Loucy (cell line): Measurements from ENCODE around the gene ACTR1A.

ENCODE experiments used
- H2AFZ ChIP-seq: fragments of 200-600 bp; sonication (generic); 2 replicates; pipeline ENCODE4 v1.6.0; 2016; ENCODE audit warnings: antibody characterized with exemption, mild to moderate bottlenecking, low read length, moderate library complexity
- H3F3A ChIP-seq: fragments of 200-600 bp; 2 replicates; pipeline ENCODE4 v1.6.0; 2016; ENCODE audit warnings: antibody characterized with exemption, low read depth, mild to moderate bottlenecking
- H3K27me3 ChIP-seq: fragments of 200-600 bp; sonication (generic); 2 replicates; pipeline ENCODE4 v1.6.1; 2014; ENCODE audit warnings: low read length, mild to moderate bottlenecking; ENCODE audit not compliant: insufficient read depth, poor library complexity, severe bottlenecking
- H3K36me3 ChIP-seq: fragments of 200-600 bp; sonication (generic); 2 replicates; pipeline ENCODE4 v1.6.1; 2016; ENCODE audit warnings: low read length; ENCODE audit not compliant: insufficient read depth
- H3K4me1 ChIP-seq: fragments of 200-600 bp; sonication (generic); 2 replicates; pipeline ENCODE4 v1.5.1; 2014; ENCODE audit warnings: low read length, mild to moderate bottlenecking; ENCODE audit not compliant: insufficient read depth, poor library complexity, severe bottlenecking
- H3K4me2 ChIP-seq: fragments of 200-600 bp; sonication (generic); 2 replicates; pipeline ENCODE4 v1.6.0; 2014; ENCODE audit warnings: antibody characterized with exemption, low read length, low read depth, mild to moderate bottlenecking; ENCODE audit not compliant: poor library complexity, severe bottlenecking
- H3K4me3 ChIP-seq: fragments of 200-600 bp; sonication (generic); 2 replicates; pipeline ENCODE4 v1.5.1; 2014; ENCODE audit warnings: low read length, mild to moderate bottlenecking, mixed read lengths; ENCODE audit not compliant: poor library complexity, severe bottlenecking
- H3K79me2 ChIP-seq: fragments of 200-600 bp; sonication (generic); 2 replicates; pipeline ENCODE4 v1.6.1; 2014; ENCODE audit warnings: low read length; ENCODE audit not compliant: insufficient read depth
- H3K9ac ChIP-seq: fragments of 200-600 bp; sonication (generic); 2 replicates; pipeline ENCODE4 v1.6.0; 2014; ENCODE audit warnings: mild to moderate bottlenecking, low read depth, low read length, moderate library complexity; ENCODE audit not compliant: poor library complexity, severe bottlenecking
- H3K9me2 ChIP-seq: fragments of 200-600 bp; sonication (generic); replicated peaks from 2 replicates; pipeline ENCODE4 v1.6.1; 2016; ENCODE audit warnings: low read depth, low read length, mixed read lengths
- H3K9me3 ChIP-seq: fragments of 200-600 bp; sonication (generic); 2 replicates; pipeline ENCODE4 v1.6.1; 2014; ENCODE audit warnings: mild to moderate bottlenecking, antibody characterized with exemption, low read length, low read depth; ENCODE audit not compliant: insufficient read depth
- H4K20me1 ChIP-seq: fragments of 200-600 bp; sonication (generic); 2 replicates; pipeline ENCODE4 v1.6.0; 2014; ENCODE audit warnings: antibody characterized with exemption, low read length, mild to moderate bottlenecking; ENCODE audit not compliant: insufficient read depth, poor library complexity, severe bottlenecking
- EZH2phosphoT487 ChIP-seq: fragments of 200-600 bp; IDR thresholded peaks from 2 replicates; pipeline ENCODE4 v1.6.1; 2018; ENCODE audit warnings: antibody characterized with exemption, mild to moderate bottlenecking, moderate library complexity, borderline replicate concordance
- TF ChIP-seq, protein P1 (sequence below): fragments of 200-600 bp; sonication (generic); conservative IDR thresholded peaks from 2 replicates; pipeline ENCODE4 v1.5.1; 2014; ENCODE audit warnings: mild to moderate bottlenecking, antibody characterized with exemption, low read length

The ACTR1A gene

DNA sequence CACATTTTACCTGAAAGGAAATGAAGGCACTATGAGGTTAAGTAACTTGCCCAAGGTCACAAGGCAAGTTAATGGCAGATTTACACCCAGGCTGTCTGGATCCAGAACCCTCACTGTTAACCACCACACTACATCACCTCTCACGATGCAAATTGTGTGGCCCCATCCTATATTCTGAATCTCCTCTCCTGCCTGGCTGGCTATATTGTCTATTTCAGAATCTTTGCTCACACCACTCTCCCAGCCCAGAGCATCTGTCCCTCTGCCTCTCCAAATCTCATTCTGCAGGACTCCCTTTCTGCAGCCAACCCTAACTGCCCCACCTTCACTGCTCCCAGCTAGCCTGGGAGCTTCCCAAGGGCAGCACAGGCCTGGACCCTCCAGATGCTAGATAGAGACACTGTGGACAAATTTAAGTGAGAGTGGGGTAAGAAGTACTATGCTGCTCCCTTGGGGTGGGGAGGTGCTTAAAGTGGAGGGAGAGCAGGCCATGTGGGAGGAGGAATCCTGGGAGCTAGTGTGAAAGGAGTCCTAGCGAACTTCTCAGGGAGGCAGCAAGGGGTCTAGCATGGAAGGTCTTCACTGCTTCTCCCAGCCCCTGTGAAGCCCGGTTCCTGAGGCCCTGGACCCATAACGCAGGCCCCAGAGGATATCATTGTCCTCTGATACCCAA, 70.9 kb downstream of the ACTR1A start:
- no peaks in the 10 kb centered on the region for H3F3A ChIP-seq

DNA sequence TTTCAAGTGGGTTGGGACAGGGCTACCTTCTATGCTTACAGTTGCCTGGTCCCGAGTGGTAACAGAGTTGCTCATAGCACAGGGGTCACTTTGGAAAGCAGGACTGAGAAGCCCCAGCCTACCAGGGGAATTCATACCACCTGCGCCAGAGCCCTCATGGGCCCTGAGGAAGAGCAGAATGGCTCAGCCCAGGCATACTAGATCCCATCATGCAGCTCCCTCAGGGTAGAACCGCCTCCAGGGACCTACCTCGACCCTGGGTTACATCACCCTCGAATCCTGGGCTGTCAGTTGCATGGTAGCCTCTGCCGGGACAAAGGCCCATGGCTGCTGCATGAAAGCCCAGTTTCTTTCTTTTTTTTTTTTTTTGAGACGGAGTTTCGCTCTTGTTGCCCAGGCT, 73.0 kb downstream of the ACTR1A start:
- Histone ChIP-seq H3K9ac (no peak overlapping the region), H3K9me2 (no peaks in the 10 kb centered on the region), H3K9me3 (no peaks in the 10 kb centered on the region), H2AFZ (no peak overlapping the region), H3F3A (no peaks in the 10 kb centered on the region), H3K79me2 (peaks cover 18% of the 10 kb centered on the region), H3K4me1 (peaks cover 6% of the 10 kb centered on the region), H3K4me3 (no peak overlapping the region), H4K20me1 (no peaks in the 10 kb centered on the region), H3K4me2 (no peak overlapping the region), H3K36me3 (no peaks in the 10 kb centered on the region), H3K27me3 (no peaks in the 10 kb centered on the region)
- no peak for TF ChIP-seq EZH2phosphoT487
- TF ChIP-seq, protein P1, sequence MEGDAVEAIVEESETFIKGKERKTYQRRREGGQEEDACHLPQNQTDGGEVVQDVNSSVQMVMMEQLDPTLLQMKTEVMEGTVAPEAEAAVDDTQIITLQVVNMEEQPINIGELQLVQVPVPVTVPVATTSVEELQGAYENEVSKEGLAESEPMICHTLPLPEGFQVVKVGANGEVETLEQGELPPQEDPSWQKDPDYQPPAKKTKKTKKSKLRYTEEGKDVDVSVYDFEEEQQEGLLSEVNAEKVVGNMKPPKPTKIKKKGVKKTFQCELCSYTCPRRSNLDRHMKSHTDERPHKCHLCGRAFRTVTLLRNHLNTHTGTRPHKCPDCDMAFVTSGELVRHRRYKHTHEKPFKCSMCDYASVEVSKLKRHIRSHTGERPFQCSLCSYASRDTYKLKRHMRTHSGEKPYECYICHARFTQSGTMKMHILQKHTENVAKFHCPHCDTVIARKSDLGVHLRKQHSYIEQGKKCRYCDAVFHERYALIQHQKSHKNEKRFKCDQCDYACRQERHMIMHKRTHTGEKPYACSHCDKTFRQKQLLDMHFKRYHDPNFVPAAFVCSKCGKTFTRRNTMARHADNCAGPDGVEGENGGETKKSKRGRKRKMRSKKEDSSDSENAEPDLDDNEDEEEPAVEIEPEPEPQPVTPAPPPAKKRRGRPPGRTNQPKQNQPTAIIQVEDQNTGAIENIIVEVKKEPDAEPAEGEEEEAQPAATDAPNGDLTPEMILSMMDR, result no peak

More for the DNA sequence above, 70.9 kb downstream of the ACTR1A start:
- Histone ChIP-seq H3K4me1 (peaks cover 6% of the 10 kb centered on the region), H3K9ac (peak overlapping the region; percentile 96), H4K20me1 (no peaks in the 10 kb centered on the region), H3K4me3 (peak overlapping the region; percentile 91), H3K36me3 (no peaks in the 10 kb centered on the region), H3K4me2 (peak overlapping the region; percentile 93), H2AFZ (peak overlapping the region; percentile 76), H3K9me3 (no peaks in the 10 kb centered on the region), H3K79me2 (peaks cover 18% of the 10 kb centered on the region), H3K9me2 (no peaks in the 10 kb centered on the region), H3K27me3 (no peaks in the 10 kb centered on the region)
- no peak for TF ChIP-seq EZH2phosphoT487
- TF ChIP-seq, protein P1, result no peak
